ENCODE data around the gene NTNG1.
A peak's percentile ranks its signal among the peaks of the same experiment; 100 is the strongest.
"Not testable (repeated sequence)": the region's sequence is repeated elsewhere in the genome, so short reads cannot be mapped to it uniquely, and the experiment has no call there.

Gene NTNG1

GRCh38 chr1:107140703-107141490, at the start of gene NTNG1:
Gene NTNG1 (plus strand): TSS chr1:107141039.
- no peak for DNase-seq (ENCODE audit: low spot score)

GRCh38 chr1:107091418-107091817, 49.4 kb upstream of the NTNG1 start:
- DNase-seq (ENCODE audit: low spot score): no peak

DNA sequence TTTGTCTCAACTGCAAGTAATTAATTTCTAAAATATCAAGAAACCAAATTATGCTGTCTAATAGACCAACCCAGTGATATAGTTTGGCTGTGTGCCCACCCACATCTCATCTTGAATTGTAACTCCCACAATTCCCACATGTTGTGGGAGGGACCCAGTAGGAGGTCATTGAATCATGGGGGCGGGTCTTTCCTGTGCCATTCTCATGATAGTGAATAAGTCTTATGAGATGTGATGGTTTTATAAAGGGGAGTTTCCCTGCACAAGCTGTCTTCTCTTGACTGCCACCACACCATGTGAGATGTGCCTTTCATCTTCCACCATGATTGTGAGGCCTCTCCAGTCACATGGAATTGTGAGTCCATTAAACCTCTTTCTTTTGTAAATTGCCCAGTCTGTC, 47.4 kb upstream of the NTNG1 start:
- DNase-seq (ENCODE audit: low spot score): not testable (repeated sequence)

DNA sequence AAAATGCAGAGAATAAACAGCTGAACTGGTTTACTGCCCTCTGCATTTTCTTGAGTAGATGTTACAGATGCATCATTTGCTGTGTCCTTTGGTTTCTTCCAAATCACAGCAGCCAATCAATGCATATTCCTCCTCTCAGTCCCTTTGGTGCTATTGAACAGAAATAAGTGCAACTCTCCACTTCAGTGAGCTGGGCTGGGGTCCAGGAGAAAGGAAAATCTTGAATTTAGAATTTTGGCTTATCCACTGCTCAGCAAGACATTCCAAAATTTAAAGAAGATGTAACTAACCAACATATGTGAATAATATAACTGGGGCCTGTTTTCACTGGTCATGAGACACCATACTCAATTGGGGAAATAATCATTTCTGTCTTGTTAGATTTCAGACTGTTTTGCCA, 45.2 kb upstream of the NTNG1 start:
- no peak for DNase-seq (ENCODE audit: low spot score)

DNA sequence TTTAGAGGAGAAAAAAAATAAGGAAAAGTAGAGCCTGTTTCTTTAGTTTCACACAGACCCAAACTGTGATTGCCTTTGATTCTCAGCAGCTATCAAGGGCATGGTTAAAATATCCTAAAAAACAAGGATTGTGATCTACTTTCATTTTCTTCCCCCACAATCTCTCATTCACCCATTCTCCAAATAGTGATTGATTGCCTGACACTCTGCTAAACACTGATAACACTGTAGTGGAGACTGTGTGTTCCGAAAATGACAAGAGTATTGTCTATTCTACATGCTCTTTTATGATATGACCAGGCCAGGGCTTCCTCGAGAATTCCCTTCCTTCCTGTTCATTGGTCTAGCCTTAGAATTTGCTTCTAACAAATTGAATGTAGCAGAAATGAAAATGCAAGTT, 44.1 kb upstream of the NTNG1 start:
- no peak for DNase-seq (ENCODE audit: low spot score)

DNA sequence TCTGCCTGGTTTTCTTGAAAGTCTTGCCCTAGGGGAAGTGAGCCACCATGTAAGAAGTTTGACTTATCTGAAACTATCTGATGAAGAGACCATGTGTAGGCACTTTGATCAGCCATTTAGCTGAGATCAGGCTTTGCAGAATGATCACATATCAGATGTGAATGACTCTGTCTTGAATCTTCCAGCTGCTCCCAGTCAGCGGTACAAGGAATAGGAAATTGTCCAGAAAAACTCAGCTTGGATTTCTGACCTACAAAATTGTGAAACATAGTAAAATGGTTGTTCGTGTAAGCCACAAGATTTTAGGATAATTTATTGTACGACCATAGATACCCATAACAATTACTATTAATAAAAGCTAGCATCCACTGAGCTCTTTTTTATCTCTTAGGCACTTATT, 41.9 kb upstream of the NTNG1 start:
- DNase-seq (ENCODE audit: low spot score): no peak

DNA sequence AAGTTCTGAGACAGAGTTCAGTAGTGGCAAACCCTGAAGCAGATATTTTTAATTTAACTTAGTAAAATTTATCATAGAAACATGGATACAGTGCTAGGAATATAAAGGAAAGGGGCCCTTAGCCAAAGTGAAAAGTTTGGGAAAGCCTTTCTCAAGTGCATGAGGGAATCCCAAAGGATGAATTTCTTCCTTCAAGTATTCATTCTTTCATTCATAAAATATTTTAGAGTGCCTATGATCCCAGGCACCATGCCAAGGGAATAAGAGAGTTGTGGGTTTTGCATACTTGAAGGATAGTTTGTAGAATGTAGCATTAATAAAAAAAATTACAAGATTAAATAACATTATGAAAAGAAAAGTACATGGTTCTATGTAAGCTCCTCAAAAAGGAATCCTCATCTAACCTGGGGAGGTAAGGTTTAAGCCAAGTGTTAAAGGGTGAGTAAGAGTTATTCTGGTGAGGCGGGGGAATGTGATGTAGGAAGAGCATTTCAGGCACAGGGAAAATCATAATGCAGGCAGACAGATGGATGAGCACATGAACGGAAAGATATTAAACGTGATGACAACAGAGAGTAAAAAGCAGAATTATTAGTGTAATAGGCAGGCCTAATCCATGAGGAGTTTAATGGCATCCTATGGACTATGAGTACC, 40.4 kb upstream of the NTNG1 start:
- DNase-seq (ENCODE audit: low spot score): no peak

DNA sequence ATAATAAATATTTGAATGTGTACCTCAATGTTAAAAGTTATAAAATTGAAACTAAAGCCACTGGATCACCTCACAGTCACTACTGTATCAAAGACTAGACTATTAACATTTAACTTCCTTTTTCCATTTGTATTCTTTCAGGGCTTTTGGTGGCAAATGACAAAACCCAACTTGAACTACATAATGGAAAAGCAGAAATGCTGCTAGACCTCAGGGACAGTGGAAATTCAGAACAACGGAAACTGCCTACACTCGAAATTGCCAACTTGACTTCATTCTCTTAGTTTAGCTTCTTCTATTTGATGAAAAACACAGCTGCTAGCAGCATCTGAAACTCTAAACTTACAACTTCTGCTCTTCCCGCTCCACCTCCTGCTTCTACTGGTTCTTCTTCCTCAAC, 34.9 kb upstream of the NTNG1 start:
- DNase-seq (ENCODE audit: low spot score): no peak

GRCh38 chr1:107110326-107110725, 30.5 kb upstream of the NTNG1 start:
- DNase-seq (ENCODE audit: low spot score): no peak

- no peak for DNase-seq (ENCODE audit: low spot score)
Measured at GRCh38 chr1:107116306-107116790, 24.5 kb upstream of the NTNG1 start.

GRCh38 chr1:107122225-107122624, 18.6 kb upstream of the NTNG1 start:
- DNase-seq (ENCODE audit: low spot score): no peak

GRCh38 chr1:107123741-107124140, 17.1 kb upstream of the NTNG1 start:
- no peak for DNase-seq (ENCODE audit: low spot score)

- no peak for DNase-seq (ENCODE audit: low spot score)
Measured at GRCh38 chr1:107124694-107125093, 16.1 kb upstream of the NTNG1 start.

- DNase-seq (ENCODE audit: low spot score): no peak
Measured at GRCh38 chr1:107132195-107132594, 8.6 kb upstream of the NTNG1 start.

DNA sequence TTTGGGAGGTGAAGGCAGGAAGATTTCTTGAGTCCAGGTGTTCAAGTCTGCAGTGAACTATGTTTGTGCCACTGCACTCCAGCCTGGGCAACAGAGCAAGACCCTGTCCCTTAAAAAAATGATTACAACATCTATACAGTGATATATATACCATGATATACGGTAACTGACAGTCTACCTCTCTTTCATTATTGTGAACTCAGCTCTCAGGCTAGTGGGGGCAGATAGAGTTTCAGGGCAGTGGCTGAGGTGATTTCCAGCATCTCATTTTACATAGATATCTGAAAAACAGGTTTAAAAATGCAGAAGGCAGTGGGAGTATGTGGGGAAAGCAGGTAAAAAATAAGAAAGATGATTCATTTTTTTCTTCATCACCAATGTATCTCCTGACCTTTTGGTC, 8.1 kb upstream of the NTNG1 start:
- no peak for DNase-seq (ENCODE audit: low spot score)

- DNase-seq (ENCODE audit: low spot score): peak; percentile 54
Measured at GRCh38 chr1:107135463-107135862, 5.4 kb upstream of the NTNG1 start.

DNA sequence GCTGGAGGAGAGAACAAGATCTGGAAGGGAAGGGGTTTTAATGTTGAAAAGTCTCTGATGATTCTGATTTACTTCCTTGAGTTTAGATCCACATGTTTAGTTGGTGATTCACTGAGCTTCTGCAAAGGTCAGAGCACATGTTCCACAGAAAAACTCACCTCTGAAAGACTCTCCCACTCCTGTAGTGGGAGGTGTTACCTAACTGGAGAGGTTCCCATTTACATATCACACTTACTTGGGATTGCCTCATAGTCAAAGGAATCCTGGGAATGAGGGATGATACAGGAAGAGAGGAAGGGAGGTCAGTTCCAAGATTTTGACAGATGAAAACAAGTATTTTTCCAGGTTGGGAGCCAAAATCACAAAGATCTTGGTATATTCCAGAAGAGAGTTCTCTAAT, 2.7 kb upstream of the NTNG1 start:
- DNase-seq (ENCODE audit: low spot score): no peak

- DNase-seq (ENCODE audit: low spot score): no peak
Measured at GRCh38 chr1:107138767-107139445, 1.9 kb upstream of the NTNG1 start.

DNA sequence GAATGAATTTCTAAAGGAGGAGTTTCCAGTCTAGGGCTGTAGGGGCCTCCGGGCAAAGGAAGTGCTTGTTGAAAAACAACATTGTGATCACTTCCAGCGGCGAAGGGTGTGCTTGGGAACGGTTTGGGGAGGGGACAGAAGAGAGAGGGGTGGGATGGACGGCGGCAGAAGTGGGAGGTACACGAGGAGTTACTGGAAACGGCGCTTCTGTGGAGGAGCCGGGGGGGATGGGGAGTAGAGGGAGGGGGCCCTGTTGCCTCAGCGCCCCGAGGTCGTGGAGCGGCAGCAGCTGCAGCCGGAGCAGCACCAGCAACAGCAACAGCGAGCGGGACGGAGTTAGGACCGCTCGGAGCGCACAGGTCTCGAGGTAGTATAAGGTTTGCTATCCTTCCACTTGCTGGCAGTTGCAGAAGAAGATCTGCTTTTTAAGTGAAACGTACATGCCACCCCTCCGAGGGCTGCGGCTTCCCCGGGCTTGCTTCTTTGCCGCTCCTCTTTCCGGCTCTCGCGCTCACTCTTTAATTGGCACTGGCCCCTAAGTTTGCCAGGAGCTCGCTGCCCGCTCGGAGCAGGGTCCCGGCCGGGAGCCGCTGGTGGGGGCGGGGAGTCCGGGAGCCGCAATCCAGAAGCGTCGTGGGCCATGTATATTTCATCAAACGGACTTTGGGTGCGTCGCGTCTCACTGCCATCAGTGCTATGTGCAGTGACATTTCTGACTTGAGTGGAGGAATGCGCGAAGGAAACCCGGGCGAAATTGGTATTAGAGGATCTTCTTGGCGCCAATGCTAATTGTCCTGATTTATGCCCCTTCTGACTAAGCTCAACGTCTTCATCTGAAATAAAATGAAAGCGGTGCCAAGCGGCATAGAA, 771 bp upstream of the NTNG1 start:
- DNase-seq (ENCODE audit: low spot score): no peak

GRCh38 chr1:107141491-107142126, 770 bp downstream of the NTNG1 start:
- no peak for DNase-seq (ENCODE audit: low spot score)

GRCh38 chr1:107142140-107142542, 1.3 kb downstream of the NTNG1 start:
- peak; percentile 43 for DNase-seq (ENCODE audit: low spot score)

- DNase-seq (ENCODE audit: low spot score): no peak
Measured at GRCh38 chr1:107142666-107143065, 1.8 kb downstream of the NTNG1 start.

Data from LoVo (cell line).